GM12865 (cell line): ENCODE measurements around the gene RPL26.
"Not testable (repeated sequence)": the region's sequence is repeated elsewhere in the genome, so short reads cannot be mapped to it uniquely, and the experiment has no call there.

Experiments
- DNase-seq: peaks from one replicate; pipeline ENCODE4 v3.0.0; 2010; ENCODE audit warnings: low read depth
- H3K4me3 ChIP-seq: 2 replicates; pipeline ENCODE4 v1.5.1; 2011; ENCODE audit warnings: mild to moderate bottlenecking, low read depth, low read length, control low read depth
- TF ChIP-seq, protein P1 (sequence below): IDR thresholded peaks from 2 replicates; pipeline ENCODE4 v1.5.1; 2011; ENCODE audit warnings: low read length, control low read depth, low read depth, inconsistent platforms; ENCODE audit not compliant: insufficient read depth; ENCODE audit errors: missing control alignments

RPL26 gene

DNA sequence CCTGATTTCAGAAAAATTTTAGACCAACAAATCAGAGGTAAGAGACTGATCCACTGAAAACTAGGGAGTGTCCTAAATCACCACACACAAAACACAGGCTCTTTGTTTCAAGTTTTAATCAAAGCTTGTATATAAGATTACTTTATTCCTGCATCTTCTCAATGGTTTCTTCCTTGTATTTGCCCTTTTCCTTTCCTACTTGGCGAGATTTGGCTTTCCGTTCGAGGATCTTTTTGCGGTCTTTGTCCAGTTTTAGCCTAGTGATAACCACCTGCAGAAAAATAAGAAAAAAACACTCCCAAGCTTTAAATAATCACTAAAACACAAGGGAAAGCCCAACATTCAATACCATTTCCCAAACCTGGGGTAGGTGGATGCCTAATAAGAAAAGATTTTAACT is 5.6 kb downstream of the RPL26 start:
- TF ChIP-seq, protein P1, sequence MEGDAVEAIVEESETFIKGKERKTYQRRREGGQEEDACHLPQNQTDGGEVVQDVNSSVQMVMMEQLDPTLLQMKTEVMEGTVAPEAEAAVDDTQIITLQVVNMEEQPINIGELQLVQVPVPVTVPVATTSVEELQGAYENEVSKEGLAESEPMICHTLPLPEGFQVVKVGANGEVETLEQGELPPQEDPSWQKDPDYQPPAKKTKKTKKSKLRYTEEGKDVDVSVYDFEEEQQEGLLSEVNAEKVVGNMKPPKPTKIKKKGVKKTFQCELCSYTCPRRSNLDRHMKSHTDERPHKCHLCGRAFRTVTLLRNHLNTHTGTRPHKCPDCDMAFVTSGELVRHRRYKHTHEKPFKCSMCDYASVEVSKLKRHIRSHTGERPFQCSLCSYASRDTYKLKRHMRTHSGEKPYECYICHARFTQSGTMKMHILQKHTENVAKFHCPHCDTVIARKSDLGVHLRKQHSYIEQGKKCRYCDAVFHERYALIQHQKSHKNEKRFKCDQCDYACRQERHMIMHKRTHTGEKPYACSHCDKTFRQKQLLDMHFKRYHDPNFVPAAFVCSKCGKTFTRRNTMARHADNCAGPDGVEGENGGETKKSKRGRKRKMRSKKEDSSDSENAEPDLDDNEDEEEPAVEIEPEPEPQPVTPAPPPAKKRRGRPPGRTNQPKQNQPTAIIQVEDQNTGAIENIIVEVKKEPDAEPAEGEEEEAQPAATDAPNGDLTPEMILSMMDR = no peak
- no peak for DNase-seq
- H3K4me3 ChIP-seq = no peak overlapping the region

GRCh38 chr17:8376271-8377067 is 6.5 kb downstream of the RPL26 start, which contains the start of gene KRABD2:
TSS of gene KRABD2 (minus strand) at chr17:8376704.
- TF ChIP-seq, protein P1 = peak; percentile 76
- DNase-seq = peak; percentile 94
- H3K4me3 ChIP-seq = peak within 1 kb of the TSS; percentile 72

- DNase-seq = no peak
- H3K4me3 ChIP-seq = peak overlapping the region; percentile 72
These were observed 7.2 kb downstream of the RPL26 start for GRCh38 chr17:8375738-8376259.

GRCh38 chr17:8373856-8374255 is 9.1 kb downstream of the RPL26 start:
- not testable (repeated sequence) for DNase-seq, H3K4me3 ChIP-seq

More at GRCh38 chr17:8375738-8376259, 7.2 kb downstream of the RPL26 start:
- TF ChIP-seq, protein P1 = no peak

GRCh38 chr17:8372422-8372821 is 10.6 kb downstream of the RPL26 start:
- TF ChIP-seq, protein P1 = no peak
- no peak overlapping the region for H3K4me3 ChIP-seq
- DNase-seq = no peak

- no peak overlapping the region for H3K4me3 ChIP-seq
- no peak for DNase-seq
- TF ChIP-seq, protein P1 = no peak
These were observed 11.2 kb downstream of the RPL26 start for GRCh38 chr17:8371786-8372185.

- TF ChIP-seq, protein P1 = no peak
These were observed 13.0 kb downstream of the RPL26 start for GRCh38 chr17:8369944-8370343.

More at GRCh38 chr17:8369944-8370343, 13.0 kb downstream of the RPL26 start:
- DNase-seq = no peak
- H3K4me3 ChIP-seq = no peak overlapping the region
